H1 (cell line): ENCODE results near the gene NEUROD6. TPM values are rescaled to one million over a fixed set of nuclear protein-coding genes. Genes with fewer than 3 reads are reported as not detected.

Experiments
- BACH1 ChIP-seq: IDR thresholded peaks from 2 replicates; pipeline ENCODE4 v1.6.1; 2012; ENCODE audit warnings: low read length, improper control_type of control experiment
- HDAC2 ChIP-seq, 2 experiments: fragments of 300-600 bp in 1 of 2; sonication (generic) in 1 of 2; IDR thresholded peaks; 2 replicates each; pipeline ENCODE4 v1.6.1; 2011 to 2012; ENCODE audit warnings: low read depth in 2 of 2, low read length in 2 of 2, mild to moderate bottlenecking in 2 of 2, moderate library complexity in 2 of 2, borderline replicate concordance in 1 of 2, inconsistent platforms in 1 of 2
- POLR2A ChIP-seq, 2 experiments: IDR thresholded peaks; 1 replicate in 1 of 2; 2 replicates in 1 of 2; pipeline ENCODE4 v1.6.1; 2011; ENCODE audit warnings: low read depth in 2 of 2, low read length in 2 of 2, mild to moderate bottlenecking in 2 of 2; ENCODE audit errors: control extremely low read depth in 1 of 2
- POLR2AphosphoS5 ChIP-seq: IDR thresholded peaks from 2 replicates; pipeline ENCODE4 v1.6.1; 2011; ENCODE audit warnings: low read depth, low read length
- polyA plus RNA-seq, 7 experiments: library from polyadenylated mRNA; depleted of rRNA in 3 of 7; stranded (reverse) in 5 of 7; unstranded in 2 of 7; fragments of >200 nt in 5 of 7; fragments of 200-250 nt in 2 of 7; gene quantifications; 1 replicate in 5 of 7; 2 replicates in 1 of 7; 4 replicates in 1 of 7; pipeline versions ENCODE4 v1.2.1 to v1.2.3, GENCODE V29; 2011 to 2013; ENCODE audit warnings: missing spikeins in 2 of 7, mixed read lengths in 2 of 7
- total RNA-seq: library from RNA; stranded (reverse); fragmentation: NEBNext Ultra II Directional; extraction: Animal tissue kit (Norgen Biotek cat#: 25700); gene quantifications from 2 replicates; pipeline ENCODE4 v1.2.1, GENCODE V29; 2021
- TF ChIP-seq, protein P1 (sequence below): fragments of 300-600 bp; sonication (generic); IDR thresholded peaks from 2 replicates; pipeline ENCODE4 v1.7.1; 2012; ENCODE audit warnings: low read length, moderate library complexity, mild to moderate bottlenecking, inconsistent platforms; ENCODE audit not compliant: insufficient replicate concordance

The NEUROD6 gene
- total and polyA plus RNA-seq, 2 of the 8 experiments (the other 6 are each of a cell fraction or from before 2014, with no cell fraction given), result not detected

DNA sequence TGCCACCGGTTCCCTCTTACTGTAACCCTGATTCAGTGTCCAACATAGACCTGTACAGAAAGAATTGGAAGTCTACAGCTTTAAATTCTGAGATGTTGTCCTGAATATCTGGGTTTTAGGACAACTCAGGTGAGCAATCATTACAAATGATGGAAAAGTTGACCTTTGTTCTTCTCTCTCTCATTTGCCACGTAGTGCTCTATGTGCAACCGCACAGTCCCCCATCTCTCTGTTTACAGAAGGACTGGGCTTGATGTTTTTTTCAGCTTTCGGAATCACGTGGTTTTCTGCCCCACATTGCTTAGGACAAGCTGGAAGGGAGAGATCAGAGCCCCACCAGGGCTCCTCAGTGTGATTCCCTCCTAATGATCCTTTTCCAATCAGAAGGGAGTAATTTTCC lies 22.2 kb downstream of the NEUROD6 start (continued):
- TF ChIP-seq, protein P1, sequence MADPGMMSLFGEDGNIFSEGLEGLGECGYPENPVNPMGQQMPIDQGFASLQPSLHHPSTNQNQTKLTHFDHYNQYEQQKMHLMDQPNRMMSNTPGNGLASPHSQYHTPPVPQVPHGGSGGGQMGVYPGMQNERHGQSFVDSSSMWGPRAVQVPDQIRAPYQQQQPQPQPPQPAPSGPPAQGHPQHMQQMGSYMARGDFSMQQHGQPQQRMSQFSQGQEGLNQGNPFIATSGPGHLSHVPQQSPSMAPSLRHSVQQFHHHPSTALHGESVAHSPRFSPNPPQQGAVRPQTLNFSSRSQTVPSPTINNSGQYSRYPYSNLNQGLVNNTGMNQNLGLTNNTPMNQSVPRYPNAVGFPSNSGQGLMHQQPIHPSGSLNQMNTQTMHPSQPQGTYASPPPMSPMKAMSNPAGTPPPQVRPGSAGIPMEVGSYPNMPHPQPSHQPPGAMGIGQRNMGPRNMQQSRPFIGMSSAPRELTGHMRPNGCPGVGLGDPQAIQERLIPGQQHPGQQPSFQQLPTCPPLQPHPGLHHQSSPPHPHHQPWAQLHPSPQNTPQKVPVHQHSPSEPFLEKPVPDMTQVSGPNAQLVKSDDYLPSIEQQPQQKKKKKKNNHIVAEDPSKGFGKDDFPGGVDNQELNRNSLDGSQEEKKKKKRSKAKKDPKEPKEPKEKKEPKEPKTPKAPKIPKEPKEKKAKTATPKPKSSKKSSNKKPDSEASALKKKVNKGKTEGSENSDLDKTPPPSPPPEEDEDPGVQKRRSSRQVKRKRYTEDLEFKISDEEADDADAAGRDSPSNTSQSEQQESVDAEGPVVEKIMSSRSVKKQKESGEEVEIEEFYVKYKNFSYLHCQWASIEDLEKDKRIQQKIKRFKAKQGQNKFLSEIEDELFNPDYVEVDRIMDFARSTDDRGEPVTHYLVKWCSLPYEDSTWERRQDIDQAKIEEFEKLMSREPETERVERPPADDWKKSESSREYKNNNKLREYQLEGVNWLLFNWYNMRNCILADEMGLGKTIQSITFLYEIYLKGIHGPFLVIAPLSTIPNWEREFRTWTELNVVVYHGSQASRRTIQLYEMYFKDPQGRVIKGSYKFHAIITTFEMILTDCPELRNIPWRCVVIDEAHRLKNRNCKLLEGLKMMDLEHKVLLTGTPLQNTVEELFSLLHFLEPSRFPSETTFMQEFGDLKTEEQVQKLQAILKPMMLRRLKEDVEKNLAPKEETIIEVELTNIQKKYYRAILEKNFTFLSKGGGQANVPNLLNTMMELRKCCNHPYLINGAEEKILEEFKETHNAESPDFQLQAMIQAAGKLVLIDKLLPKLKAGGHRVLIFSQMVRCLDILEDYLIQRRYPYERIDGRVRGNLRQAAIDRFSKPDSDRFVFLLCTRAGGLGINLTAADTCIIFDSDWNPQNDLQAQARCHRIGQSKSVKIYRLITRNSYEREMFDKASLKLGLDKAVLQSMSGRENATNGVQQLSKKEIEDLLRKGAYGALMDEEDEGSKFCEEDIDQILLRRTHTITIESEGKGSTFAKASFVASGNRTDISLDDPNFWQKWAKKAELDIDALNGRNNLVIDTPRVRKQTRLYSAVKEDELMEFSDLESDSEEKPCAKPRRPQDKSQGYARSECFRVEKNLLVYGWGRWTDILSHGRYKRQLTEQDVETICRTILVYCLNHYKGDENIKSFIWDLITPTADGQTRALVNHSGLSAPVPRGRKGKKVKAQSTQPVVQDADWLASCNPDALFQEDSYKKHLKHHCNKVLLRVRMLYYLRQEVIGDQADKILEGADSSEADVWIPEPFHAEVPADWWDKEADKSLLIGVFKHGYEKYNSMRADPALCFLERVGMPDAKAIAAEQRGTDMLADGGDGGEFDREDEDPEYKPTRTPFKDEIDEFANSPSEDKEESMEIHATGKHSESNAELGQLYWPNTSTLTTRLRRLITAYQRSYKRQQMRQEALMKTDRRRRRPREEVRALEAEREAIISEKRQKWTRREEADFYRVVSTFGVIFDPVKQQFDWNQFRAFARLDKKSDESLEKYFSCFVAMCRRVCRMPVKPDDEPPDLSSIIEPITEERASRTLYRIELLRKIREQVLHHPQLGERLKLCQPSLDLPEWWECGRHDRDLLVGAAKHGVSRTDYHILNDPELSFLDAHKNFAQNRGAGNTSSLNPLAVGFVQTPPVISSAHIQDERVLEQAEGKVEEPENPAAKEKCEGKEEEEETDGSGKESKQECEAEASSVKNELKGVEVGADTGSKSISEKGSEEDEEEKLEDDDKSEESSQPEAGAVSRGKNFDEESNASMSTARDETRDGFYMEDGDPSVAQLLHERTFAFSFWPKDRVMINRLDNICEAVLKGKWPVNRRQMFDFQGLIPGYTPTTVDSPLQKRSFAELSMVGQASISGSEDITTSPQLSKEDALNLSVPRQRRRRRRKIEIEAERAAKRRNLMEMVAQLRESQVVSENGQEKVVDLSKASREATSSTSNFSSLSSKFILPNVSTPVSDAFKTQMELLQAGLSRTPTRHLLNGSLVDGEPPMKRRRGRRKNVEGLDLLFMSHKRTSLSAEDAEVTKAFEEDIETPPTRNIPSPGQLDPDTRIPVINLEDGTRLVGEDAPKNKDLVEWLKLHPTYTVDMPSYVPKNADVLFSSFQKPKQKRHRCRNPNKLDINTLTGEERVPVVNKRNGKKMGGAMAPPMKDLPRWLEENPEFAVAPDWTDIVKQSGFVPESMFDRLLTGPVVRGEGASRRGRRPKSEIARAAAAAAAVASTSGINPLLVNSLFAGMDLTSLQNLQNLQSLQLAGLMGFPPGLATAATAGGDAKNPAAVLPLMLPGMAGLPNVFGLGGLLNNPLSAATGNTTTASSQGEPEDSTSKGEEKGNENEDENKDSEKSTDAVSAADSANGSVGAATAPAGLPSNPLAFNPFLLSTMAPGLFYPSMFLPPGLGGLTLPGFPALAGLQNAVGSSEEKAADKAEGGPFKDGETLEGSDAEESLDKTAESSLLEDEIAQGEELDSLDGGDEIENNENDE, result no peak
- TF ChIP-seq POLR2A (IDR thresholded peaks at IDR 0.05; ENCODE audit: control extremely low read depth in 1 of 2, low read depth in 2 of 2, low read length in 2 of 2) (no peak), BACH1 (no peak), HDAC2 (IDR thresholded peaks at IDR 0.05; ENCODE audit: borderline replicate concordance in 1 of 2, low read depth in 2 of 2, low read length in 2 of 2) (no peak), POLR2AphosphoS5 (no peak)
